Gastrocnemius medialis (tissue), 4 donors: ENCODE measurements around the gene TPR.

Source experiments
- CTCF ChIP-seq, 5 experiments: fragments of 450-650 bp in 3 of 5; fragments of 200-600 bp in 2 of 5; sonication (generic) in 2 of 5; IDR thresholded peaks in 4 of 5; conservative IDR thresholded peaks in 1 of 5; 1 replicate in 4 of 5; 2 replicates in 1 of 5; pipeline ENCODE4 v1.5.1; 2016 to 2019; ENCODE audit warnings: antibody characterized with exemption in 5 of 5, mild to moderate bottlenecking in 3 of 5, moderate library complexity in 3 of 5
- POLR2A ChIP-seq, 2 donors: fragments of 450-650 bp; IDR thresholded peaks; one replicate each; pipeline ENCODE4 v1.6.1; 2017; ENCODE audit warnings: antibody characterized with exemption in 2 of 2, mild to moderate bottlenecking in 2 of 2, moderate library complexity in 2 of 2

GRCh38 chr1:186323865-186324264 lies 51.2 kb downstream of the TPR start:
- TF ChIP-seq CTCF (IDR thresholded peaks at IDR 0.05 in 4 of 5, conservative IDR thresholded peaks at IDR 0.05 in 1 of 5) (no peak), POLR2A (IDR thresholded peaks at IDR 0.05) (no peak)
